GM21528 (cell line): Measurements from ENCODE around the gene MAGI2.
"Not testable (repeated sequence)": the region's sequence is repeated elsewhere in the genome, so short reads cannot be mapped to it uniquely, and the experiment has no call there.

Source experiments
- ATAC-seq: cut with Tn5 transposase; IDR thresholded peaks from one replicate; pipeline ENCODE4 v1.9.1; 2021; ENCODE audit warnings: mild to moderate bottlenecking, moderate library complexity; ENCODE audit not compliant: unreplicated experiment, low FRiP score

MAGI2 gene

GRCh38 chr7:78011642-78012041 lies 1441.8 kb downstream of the MAGI2 start:
- no peak for ATAC-seq

GRCh38 chr7:78007231-78007630 lies 1446.2 kb downstream of the MAGI2 start:
- no peak for ATAC-seq

GRCh38 chr7:78006063-78006755 lies 1447.3 kb downstream of the MAGI2 start:
- no peak for ATAC-seq

GRCh38 chr7:78002715-78003114 lies 1450.8 kb downstream of the MAGI2 start:
- no peak for ATAC-seq

- ATAC-seq, result no peak
These were observed 1451.4 kb downstream of the MAGI2 start for GRCh38 chr7:78002021-78002420.

GRCh38 chr7:77999168-77999567 lies 1454.3 kb downstream of the MAGI2 start:
- not testable (repeated sequence) for ATAC-seq

- ATAC-seq, result no peak
These were observed 1457.8 kb downstream of the MAGI2 start for GRCh38 chr7:77995717-77996116.

GRCh38 chr7:77993838-77994237 lies 1459.6 kb downstream of the MAGI2 start:
- ATAC-seq, result no peak

GRCh38 chr7:77991656-77992055 lies 1461.8 kb downstream of the MAGI2 start:
- ATAC-seq, result no peak

- ATAC-seq, result no peak
These were observed 1463.4 kb downstream of the MAGI2 start for GRCh38 chr7:77989981-77990566.

- ATAC-seq, result no peak
These were observed 1467.5 kb downstream of the MAGI2 start for GRCh38 chr7:77985974-77986339.

- no peak for ATAC-seq
These were observed 1468.1 kb downstream of the MAGI2 start for GRCh38 chr7:77985232-77985973.

GRCh38 chr7:77983973-77984372 lies 1469.5 kb downstream of the MAGI2 start:
- no peak for ATAC-seq

- no peak for ATAC-seq
These were observed 1470.4 kb downstream of the MAGI2 start for GRCh38 chr7:77982926-77983550.

- no peak for ATAC-seq
These were observed 1473.3 kb downstream of the MAGI2 start for GRCh38 chr7:77980087-77980713.

- no peak for ATAC-seq
These were observed 1474.2 kb downstream of the MAGI2 start for GRCh38 chr7:77979219-77979618.

- ATAC-seq, result no peak
These were observed 1477.6 kb downstream of the MAGI2 start for GRCh38 chr7:77975672-77976480.

GRCh38 chr7:77971726-77972125 lies 1481.7 kb downstream of the MAGI2 start:
- ATAC-seq, result no peak

GRCh38 chr7:77967429-77967828 lies 1486.0 kb downstream of the MAGI2 start:
- no peak for ATAC-seq
